Prostate gland (tissue), 2 donors: Measurements from ENCODE around the gene WNK2.

Source experiments
- CTCF ChIP-seq, 4 experiments: fragments of 200-600 bp in 2 of 4; fragments of 450-650 bp in 2 of 4; sonication (generic) in 2 of 4; IDR thresholded peaks; 1 replicate in 3 of 4; 2 replicates in 1 of 4; pipeline ENCODE4 v1.5.1; 2016 to 2019; ENCODE audit warnings: antibody characterized with exemption in 4 of 4, mild to moderate bottlenecking in 2 of 4, moderate library complexity in 2 of 4
- POLR2AphosphoS5 ChIP-seq: sonication (generic); formaldehyde crosslinking; IDR thresholded peaks from one replicate; pipeline ENCODE4 v1.6.1; 2017; ENCODE audit warnings: antibody characterized with exemption

GRCh38 chr9:93296889-93297480, 113.0 kb downstream of the WNK2 start:
- TF ChIP-seq CTCF (IDR thresholded peaks at IDR 0.05) (no peak), POLR2AphosphoS5 (no peak)
